HCT116 (cell line): ENCODE results near the gene PPP1R14B.

Source experiments
- CEBPB ChIP-seq: IDR thresholded peaks from 2 replicates; pipeline ENCODE4 v1.6.1; 2012; ENCODE audit warnings: low read depth
- CTCF ChIP-seq, 3 experiments: fragments of 200-600 bp in 1 of 3; sonication (generic) in 1 of 3; IDR thresholded peaks in 2 of 3; conservative IDR thresholded peaks in 1 of 3; 2 replicates each; pipeline ENCODE4 v1.5.1; 2012 to 2017; ENCODE audit warnings: low read depth in 2 of 3, low read length in 2 of 3, antibody characterized with exemption in 1 of 3, borderline replicate concordance in 1 of 3, control low read depth in 1 of 3, mild to moderate bottlenecking in 1 of 3, mixed read lengths in 1 of 3, mixed run types in 1 of 3, moderate library complexity in 1 of 3; ENCODE audit not compliant: insufficient read depth in 1 of 3
- EZH2 ChIP-seq: fragments of 200-600 bp; sonication (generic); IDR thresholded peaks from 2 replicates; pipeline ENCODE4 v1.6.1; 2017; ENCODE audit warnings: antibody characterized with exemption, mixed run types
- JUND ChIP-seq: IDR thresholded peaks from 2 replicates; pipeline ENCODE4 v1.6.1; 2012
- POLR2A ChIP-seq: IDR thresholded peaks from 2 replicates; pipeline ENCODE4 v1.7.0; 2011; ENCODE audit warnings: borderline replicate concordance; ENCODE audit not compliant: insufficient read depth, insufficient read length; ENCODE audit errors: extremely low read depth
- POLR2AphosphoS5 ChIP-seq: IDR thresholded peaks from 2 replicates; pipeline ENCODE4 v1.6.1; 2011; ENCODE audit warnings: mild to moderate bottlenecking, low read depth, low read length, moderate library complexity
- REST ChIP-seq: IDR thresholded peaks from 2 replicates; pipeline ENCODE4 v1.6.1; 2012; ENCODE audit warnings: low read depth
- SIN3A ChIP-seq: IDR thresholded peaks from 2 replicates; pipeline ENCODE4 v1.6.1; 2012; ENCODE audit warnings: low read depth
- SP1 ChIP-seq: IDR thresholded peaks from 2 replicates; pipeline ENCODE4 v1.6.1; 2012; ENCODE audit warnings: low read depth
- SRF ChIP-seq: IDR thresholded peaks from 2 replicates; pipeline ENCODE4 v1.6.1; 2012; ENCODE audit warnings: low read depth
- YY1 ChIP-seq: IDR thresholded peaks from 2 replicates; pipeline ENCODE4 v1.6.1; 2011; ENCODE audit warnings: low read length, low read depth, moderate library complexity, mild to moderate bottlenecking; ENCODE audit not compliant: insufficient replicate concordance; ENCODE audit errors: extremely low read depth

GRCh38 chr11:64284962-64285884 lies 38.5 kb upstream of the PPP1R14B start, which contains the start of gene GPR137:
- TF ChIP-seq CTCF (IDR thresholded peaks at IDR 0.05 in 2 of 3, conservative IDR thresholded peaks at IDR 0.05 in 1 of 3; ENCODE audit: borderline replicate concordance in 1 of 3, insufficient read depth in 1 of 3, low read depth in 2 of 3, low read length in 2 of 3) (no peak), JUND (no peak), YY1 (peak; percentile 95), SIN3A (no peak; the same call in 1 of the 2 replicates), POLR2A (no peak), EZH2 (no peak), SRF (no peak), REST (no peak), SP1 (no peak), POLR2AphosphoS5 (peak; percentile 76), CEBPB (no peak)
